GM23338 (cell line): ENCODE measurements around the gene DNA2. TPM values are rescaled to one million over a fixed set of nuclear protein-coding genes. Genes with fewer than 3 reads are reported as not detected.

Experiments used
- ATAC-seq: fragments of 200-7000 bp; cut with Tn5 transposase; 3 replicates; pipeline ENCODE4 v1.9.1; 2020
- DNase-seq: peaks from one replicate; pipeline ENCODE4 v3.0.0-alpha.2; 2015; ENCODE audit warnings: low spot score
- H2AFZ ChIP-seq: fragments of 200-600 bp; sonication (generic); 2 replicates; pipeline ENCODE4 v1.8.0; 2016; ENCODE audit warnings: antibody characterized with exemption, mild to moderate bottlenecking, moderate library complexity
- H3F3A ChIP-seq: fragments of 200-600 bp; sonication (generic); replicated peaks from 2 replicates; pipeline ENCODE4 v1.8.0; 2017; ENCODE audit warnings: antibody characterized with exemption, mixed run types, low read depth
- H3K27ac ChIP-seq: fragments of 200-600 bp; sonication (generic); 2 replicates; pipeline ENCODE4 v1.6.1; 2016; ENCODE audit warnings: low read depth
- H3K27me3 ChIP-seq: fragments of 200-600 bp; sonication (generic); 2 replicates; pipeline ENCODE4 v1.8.0; 2016; ENCODE audit warnings: mild to moderate bottlenecking, mixed run types, moderate library complexity; ENCODE audit not compliant: insufficient read depth
- H3K36me3 ChIP-seq: fragments of 200-600 bp; sonication (generic); 2 replicates; pipeline ENCODE4 v1.8.0; 2016; ENCODE audit warnings: mild to moderate bottlenecking; ENCODE audit not compliant: insufficient read depth
- H3K4me1 ChIP-seq: fragments of 200-600 bp; sonication (generic); 2 replicates; pipeline ENCODE4 v1.8.0; 2016; ENCODE audit warnings: mild to moderate bottlenecking, moderate library complexity; ENCODE audit not compliant: insufficient read depth
- H3K4me2 ChIP-seq: fragments of 200-600 bp; sonication (generic); 2 replicates; pipeline ENCODE4 v1.7.1; 2017; ENCODE audit warnings: mixed run types
- H3K4me3 ChIP-seq: fragments of 200-600 bp; sonication (generic); 2 replicates; pipeline ENCODE4 v1.6.1; 2016; ENCODE audit warnings: mixed run types
- H3K79me2 ChIP-seq: fragments of 200-600 bp; sonication (generic); replicated peaks from 2 replicates; pipeline ENCODE4 v1.8.0; 2017; ENCODE audit warnings: mild to moderate bottlenecking; ENCODE audit not compliant: insufficient read depth
- H3K9me2 ChIP-seq: fragments of 200-600 bp; sonication (generic); 2 replicates; pipeline ENCODE4 v1.8.0; 2017; ENCODE audit not compliant: insufficient read depth
- H4K20me1 ChIP-seq: fragments of 200-600 bp; sonication (generic); replicated peaks from 2 replicates; pipeline ENCODE4 v1.8.0; 2017; ENCODE audit warnings: mild to moderate bottlenecking; ENCODE audit not compliant: insufficient read depth
- H3K27ac Mint-ChIP-seq: 2 replicates; pipeline ENCODE4 v1.8.0; 2020; ENCODE audit warnings: inconsistent platforms, mild to moderate bottlenecking, moderate library complexity, mixed read lengths
- H3K27me3 Mint-ChIP-seq: 3 replicates; pipeline ENCODE4 v1.8.0; 2022; ENCODE audit warnings: low read depth, mild to moderate bottlenecking, moderate library complexity, mixed read lengths, inconsistent platforms; ENCODE audit not compliant: insufficient read depth, poor library complexity
- H3K36me3 Mint-ChIP-seq: 3 replicates; pipeline ENCODE4 v1.8.0; 2021; ENCODE audit warnings: low read depth, mild to moderate bottlenecking, inconsistent platforms, moderate library complexity, mixed read lengths
- H3K4me1 Mint-ChIP-seq: 3 replicates; pipeline ENCODE4 v1.8.0; 2020; ENCODE audit warnings: mild to moderate bottlenecking, inconsistent platforms, mixed read lengths
- H3K4me3 Mint-ChIP-seq: 3 replicates; pipeline ENCODE4 v1.8.0; 2021; ENCODE audit warnings: moderate library complexity, mild to moderate bottlenecking, inconsistent platforms, mixed read lengths
- H3K9me3 Mint-ChIP-seq: 3 replicates; pipeline ENCODE4 v1.8.0; 2020; ENCODE audit warnings: moderate library complexity, mild to moderate bottlenecking, inconsistent platforms, mixed read lengths
- CREB1 ChIP-seq: fragments of 250-450 bp; sonication (Bioruptor Pico); IDR thresholded peaks from 2 replicates; pipeline ENCODE4 v1.5.0; 2020; ENCODE audit warnings: low read depth, mild to moderate bottlenecking, moderate library complexity
- EZH2 ChIP-seq: fragments of 200-600 bp; sonication (generic); IDR thresholded peaks from one replicate; pipeline ENCODE4 v1.8.0; 2017; ENCODE audit warnings: antibody characterized with exemption, mild to moderate bottlenecking, low read depth; ENCODE audit not compliant: unreplicated experiment
- EZH2phosphoT487 ChIP-seq: fragments of 200-600 bp; sonication (generic); IDR thresholded peaks from one replicate; pipeline ENCODE4 v1.8.1; 2018; ENCODE audit warnings: antibody characterized with exemption; ENCODE audit not compliant: unreplicated experiment
- JUNB ChIP-seq: IDR thresholded peaks from one replicate; pipeline ENCODE4 v1.6.1; 2016; ENCODE audit warnings: antibody characterized with exemption; ENCODE audit not compliant: unreplicated experiment
- POLR2AphosphoS5 ChIP-seq: IDR thresholded peaks from 2 replicates; pipeline ENCODE4 v1.6.1; 2016; ENCODE audit warnings: antibody characterized with exemption, low read depth
- STAT1 ChIP-seq: IDR thresholded peaks from one replicate; pipeline ENCODE4 v1.6.1; 2016; ENCODE audit warnings: antibody characterized with exemption; ENCODE audit not compliant: unreplicated experiment
- ZNF114 ChIP-seq: fragments of 250-450 bp; sonication (Bioruptor Pico); IDR thresholded peaks from 2 replicates; pipeline ENCODE4 v1.5.0; 2020; ENCODE audit warnings: mild to moderate bottlenecking, moderate library complexity
- ZNF331 ChIP-seq: fragments of 250-450 bp; sonication (Bioruptor Pico); IDR thresholded peaks from 2 replicates; pipeline ENCODE4 v1.5.0; 2020; ENCODE audit warnings: low read depth, mild to moderate bottlenecking, moderate library complexity
- polyA plus RNA-seq: library from polyadenylated mRNA; unstranded; fragments of >200 nt; fragmentation: Nextera tagmentation; extraction: Ambion mirVana; gene quantifications from 2 replicates; pipeline ENCODE4 v1.2.1, GENCODE V29; 2016
- total RNA-seq: library from RNA; depleted of rRNA; stranded (reverse); fragments of >200 nt; shearing (Covaris generic); gene quantifications from 2 replicates; pipeline ENCODE4 v1.2.3, GENCODE V29; 2014
- TF ChIP-seq, protein P1 (sequence below): IDR thresholded peaks from 2 replicates; pipeline ENCODE4 v1.6.1; 2016; ENCODE audit warnings: antibody characterized with exemption
- TF ChIP-seq, protein P2 (sequence below): IDR thresholded peaks from one replicate; pipeline ENCODE4 v1.6.1; 2018; ENCODE audit warnings: antibody characterized with exemption; ENCODE audit not compliant: unreplicated experiment

Gene DNA2
- total and polyA plus RNA-seq, 2 experiments from 2014 or later = 25.6 to 49.3 TPM

DNA sequence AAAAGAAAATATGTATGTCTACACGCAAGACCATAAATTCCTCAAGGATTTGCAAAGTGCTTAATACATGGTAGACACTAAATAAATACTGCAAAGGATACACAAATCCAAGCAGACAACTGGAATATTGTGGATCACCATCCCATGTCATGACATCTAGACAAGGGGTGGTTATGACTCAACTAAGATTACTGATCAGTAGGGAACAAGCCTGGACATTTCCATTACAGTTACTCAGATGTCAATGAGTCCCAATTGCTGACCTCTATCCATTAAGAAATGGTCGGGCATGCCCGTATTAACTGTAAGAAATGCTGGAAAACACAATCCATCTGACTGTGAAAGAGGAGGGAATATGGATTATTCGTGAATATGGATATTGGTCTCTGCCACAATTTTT lies 37.1 kb downstream of the DNA2 start (continued):
- TF ChIP-seq, protein P1, sequence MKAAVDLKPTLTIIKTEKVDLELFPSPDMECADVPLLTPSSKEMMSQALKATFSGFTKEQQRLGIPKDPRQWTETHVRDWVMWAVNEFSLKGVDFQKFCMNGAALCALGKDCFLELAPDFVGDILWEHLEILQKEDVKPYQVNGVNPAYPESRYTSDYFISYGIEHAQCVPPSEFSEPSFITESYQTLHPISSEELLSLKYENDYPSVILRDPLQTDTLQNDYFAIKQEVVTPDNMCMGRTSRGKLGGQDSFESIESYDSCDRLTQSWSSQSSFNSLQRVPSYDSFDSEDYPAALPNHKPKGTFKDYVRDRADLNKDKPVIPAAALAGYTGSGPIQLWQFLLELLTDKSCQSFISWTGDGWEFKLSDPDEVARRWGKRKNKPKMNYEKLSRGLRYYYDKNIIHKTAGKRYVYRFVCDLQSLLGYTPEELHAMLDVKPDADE = no peak
- TF ChIP-seq STAT1 = no peak
- TF ChIP-seq, protein P2, sequence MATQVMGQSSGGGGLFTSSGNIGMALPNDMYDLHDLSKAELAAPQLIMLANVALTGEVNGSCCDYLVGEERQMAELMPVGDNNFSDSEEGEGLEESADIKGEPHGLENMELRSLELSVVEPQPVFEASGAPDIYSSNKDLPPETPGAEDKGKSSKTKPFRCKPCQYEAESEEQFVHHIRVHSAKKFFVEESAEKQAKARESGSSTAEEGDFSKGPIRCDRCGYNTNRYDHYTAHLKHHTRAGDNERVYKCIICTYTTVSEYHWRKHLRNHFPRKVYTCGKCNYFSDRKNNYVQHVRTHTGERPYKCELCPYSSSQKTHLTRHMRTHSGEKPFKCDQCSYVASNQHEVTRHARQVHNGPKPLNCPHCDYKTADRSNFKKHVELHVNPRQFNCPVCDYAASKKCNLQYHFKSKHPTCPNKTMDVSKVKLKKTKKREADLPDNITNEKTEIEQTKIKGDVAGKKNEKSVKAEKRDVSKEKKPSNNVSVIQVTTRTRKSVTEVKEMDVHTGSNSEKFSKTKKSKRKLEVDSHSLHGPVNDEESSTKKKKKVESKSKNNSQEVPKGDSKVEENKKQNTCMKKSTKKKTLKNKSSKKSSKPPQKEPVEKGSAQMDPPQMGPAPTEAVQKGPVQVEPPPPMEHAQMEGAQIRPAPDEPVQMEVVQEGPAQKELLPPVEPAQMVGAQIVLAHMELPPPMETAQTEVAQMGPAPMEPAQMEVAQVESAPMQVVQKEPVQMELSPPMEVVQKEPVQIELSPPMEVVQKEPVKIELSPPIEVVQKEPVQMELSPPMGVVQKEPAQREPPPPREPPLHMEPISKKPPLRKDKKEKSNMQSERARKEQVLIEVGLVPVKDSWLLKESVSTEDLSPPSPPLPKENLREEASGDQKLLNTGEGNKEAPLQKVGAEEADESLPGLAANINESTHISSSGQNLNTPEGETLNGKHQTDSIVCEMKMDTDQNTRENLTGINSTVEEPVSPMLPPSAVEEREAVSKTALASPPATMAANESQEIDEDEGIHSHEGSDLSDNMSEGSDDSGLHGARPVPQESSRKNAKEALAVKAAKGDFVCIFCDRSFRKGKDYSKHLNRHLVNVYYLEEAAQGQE = no peak
- TF ChIP-seq JUNB = no peak

DNA sequence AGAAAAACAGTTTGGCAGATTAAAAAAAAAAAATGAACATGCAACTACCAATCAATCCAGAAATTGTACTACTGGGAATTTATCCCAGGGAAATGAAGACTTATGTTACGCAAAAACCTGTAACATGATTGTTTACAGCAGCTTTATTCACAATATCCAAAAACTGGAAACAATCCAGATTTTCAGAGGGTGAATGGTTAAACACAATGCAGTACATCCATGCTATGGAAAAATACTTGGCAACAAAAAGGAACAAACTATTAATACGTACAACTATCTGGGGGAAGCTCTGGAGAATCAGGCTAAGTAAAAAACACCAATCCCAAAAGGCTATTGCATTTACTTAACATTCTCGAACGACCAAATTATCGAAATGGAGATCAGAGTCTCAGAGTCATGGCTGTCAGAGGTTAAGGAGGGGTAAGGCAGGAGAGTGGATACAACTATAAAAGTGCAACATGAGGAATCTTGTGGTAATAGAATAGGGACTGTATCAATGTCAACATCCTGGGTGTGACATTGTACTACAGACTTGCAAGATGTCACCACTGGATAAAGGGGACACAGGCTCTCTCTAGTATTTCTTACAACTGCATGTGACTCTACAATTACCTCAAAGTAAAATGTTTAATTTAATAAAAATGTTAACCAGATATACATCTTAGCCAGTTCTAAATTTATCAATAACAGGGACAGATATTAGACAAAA lies 43.2 kb downstream of the DNA2 start:
- H3F3A ChIP-seq = 0 out of 2 replicates have a peak, but pooled peaks cover 4% of the 10 kb centered on the region
- no peaks in the 10 kb centered on the region for H3K27me3 ChIP-seq
- no peaks in the 10 kb centered on the region; the same call in 1 of the 2 replicates for H4K20me1 ChIP-seq
- no peak overlapping the region for H3K4me2 ChIP-seq
- peaks cover 6% of the 10 kb centered on the region for H3K27me3 Mint-ChIP-seq
- DNase-seq = no peak
- ATAC-seq = no peak
- H3K4me3 ChIP-seq = no peak overlapping the region
- no peaks in the 10 kb centered on the region for H3K4me1 ChIP-seq
- no peak overlapping the region for H2AFZ ChIP-seq
- no peak overlapping the region for H3K27ac Mint-ChIP-seq
- H3K4me1 Mint-ChIP-seq = peaks cover 4% of the 10 kb centered on the region; the same call in 1 of the 3 replicates
- peaks cover 27% of the 10 kb centered on the region for H3K36me3 ChIP-seq
- H3K4me3 Mint-ChIP-seq = no peak overlapping the region
- no peak overlapping the region for H3K27ac ChIP-seq
- no peaks in the 10 kb centered on the region for H3K79me2 ChIP-seq
- no peaks in the 10 kb centered on the region; the same call in 2 of the 3 replicates for H3K9me3 Mint-ChIP-seq
- peaks cover 53% of the 10 kb centered on the region for H3K36me3 Mint-ChIP-seq
- no peaks in the 10 kb centered on the region for H3K9me2 ChIP-seq
- TF ChIP-seq POLR2AphosphoS5 = no peak
- no peak for TF ChIP-seq CREB1 (CRISPR knock-in tag)
- TF ChIP-seq, protein P2 = no peak
- no peak for TF ChIP-seq ZNF331 (CRISPR knock-in tag)
- TF ChIP-seq EZH2phosphoT487 = no peak
- no peak for TF ChIP-seq JUNB
- no peak for TF ChIP-seq ZNF114 (CRISPR knock-in tag)
- TF ChIP-seq EZH2 = no peak
